Fibroblast of lung (primary cell): ENCODE measurements around the gene HOXC12. TPM values are rescaled to one million over a fixed set of nuclear protein-coding genes. Genes with fewer than 3 reads are reported as not detected.

Source experiments
- DNase-seq, 2 donors: peaks; one replicate each; pipeline versions ENCODE4 v3.0.0 to v3.0.0-alpha.2; 2010; ENCODE audit warnings: low read depth in 2 of 2
- H2AFZ ChIP-seq: 2 replicates; pipeline ENCODE4 v1.5.1; 2012; ENCODE audit warnings: low read length, control low read depth, inconsistent platforms
- H3K27ac ChIP-seq: 2 replicates; pipeline ENCODE4 v1.5.1; 2011; ENCODE audit warnings: low read length, control low read depth; ENCODE audit not compliant: insufficient read depth
- H3K27me3 ChIP-seq: 2 replicates; pipeline ENCODE4 v1.5.1; 2011; ENCODE audit warnings: mild to moderate bottlenecking, low read length; ENCODE audit not compliant: control insufficient read depth, insufficient read depth
- H3K36me3 ChIP-seq: 2 replicates; pipeline ENCODE4 v1.5.1; 2011; ENCODE audit warnings: low read length; ENCODE audit not compliant: control insufficient read depth, insufficient read depth
- H3K4me1 ChIP-seq: 2 replicates; pipeline ENCODE4 v1.5.1; 2011; ENCODE audit warnings: low read length; ENCODE audit not compliant: control insufficient read depth, insufficient read depth; ENCODE audit errors: extremely low read depth
- H3K4me2 ChIP-seq: 2 replicates; pipeline ENCODE4 v1.5.1; 2011; ENCODE audit warnings: low read length, control low read depth; ENCODE audit not compliant: insufficient read depth; ENCODE audit errors: extremely low read depth
- H3K4me3 ChIP-seq, 4 experiments: fragments of 200-600 bp in 1 of 4; sonication (generic) in 1 of 4; replicated peaks in 1 of 4; 2 replicates each; pipeline ENCODE4 v1.5.1; 2011 to 2016; ENCODE audit warnings: low read length in 4 of 4, low read depth in 3 of 4, mild to moderate bottlenecking in 3 of 4, control low read depth in 2 of 4, inconsistent platforms in 1 of 4, mixed read lengths in 1 of 4; ENCODE audit not compliant: insufficient read depth in 1 of 4; ENCODE audit errors: control extremely low read depth in 1 of 4
- H3K79me2 ChIP-seq: 2 replicates; pipeline ENCODE4 v1.5.1; 2012; ENCODE audit warnings: mild to moderate bottlenecking, low read length, inconsistent platforms; ENCODE audit not compliant: control insufficient read depth, insufficient read depth
- H3K9ac ChIP-seq: 2 replicates; pipeline ENCODE4 v1.5.1; 2011; ENCODE audit warnings: mild to moderate bottlenecking, low read length, control low read depth; ENCODE audit not compliant: insufficient read depth
- H3K9me3 ChIP-seq: 2 replicates; pipeline ENCODE4 v1.5.1; 2012; ENCODE audit warnings: low read depth, low read length; ENCODE audit not compliant: control insufficient read depth, insufficient read depth
- H4K20me1 ChIP-seq: 2 replicates; pipeline ENCODE4 v1.5.1; 2011; ENCODE audit warnings: low read length; ENCODE audit not compliant: control insufficient read depth, insufficient read depth; ENCODE audit errors: extremely low read depth
- EZH2 ChIP-seq: IDR thresholded peaks from 2 replicates; pipeline ENCODE4 v1.5.1; 2012; ENCODE audit warnings: low read length, control low read depth, mild to moderate bottlenecking; ENCODE audit errors: missing control alignments
- polyA plus RNA-seq, 2 donors: library from polyadenylated mRNA; depleted of rRNA in 1 of 2; stranded (reverse) in 1 of 2; unstranded in 1 of 2; fragments of >200 nt; gene quantifications; 2 replicates each; pipeline ENCODE4 v1.2.1, GENCODE V29; 2011 to 2012; ENCODE audit warnings: missing spikeins in 1 of 2
- total RNA-seq: library from RNA; depleted of rRNA; stranded (reverse); fragments of >200 nt; gene quantifications from 2 replicates; pipeline ENCODE4 v1.2.1, GENCODE V29; 2014
- TF ChIP-seq, protein P1 (sequence below), 2 donors: IDR thresholded peaks in 1 of 2; conservative IDR thresholded peaks in 1 of 2; 1 replicate in 1 of 2; 2 replicates in 1 of 2; pipeline ENCODE4 v1.5.1; 2011 to 2012; ENCODE audit warnings: low read length in 2 of 2, control low read depth in 1 of 2, inconsistent platforms in 1 of 2, low read depth in 1 of 2, mild to moderate bottlenecking in 1 of 2

Gene HOXC12
- total and polyA plus RNA-seq, 2 donors (not counting 1 experiment from before 2014, with no cell fraction given): not detected

DNA sequence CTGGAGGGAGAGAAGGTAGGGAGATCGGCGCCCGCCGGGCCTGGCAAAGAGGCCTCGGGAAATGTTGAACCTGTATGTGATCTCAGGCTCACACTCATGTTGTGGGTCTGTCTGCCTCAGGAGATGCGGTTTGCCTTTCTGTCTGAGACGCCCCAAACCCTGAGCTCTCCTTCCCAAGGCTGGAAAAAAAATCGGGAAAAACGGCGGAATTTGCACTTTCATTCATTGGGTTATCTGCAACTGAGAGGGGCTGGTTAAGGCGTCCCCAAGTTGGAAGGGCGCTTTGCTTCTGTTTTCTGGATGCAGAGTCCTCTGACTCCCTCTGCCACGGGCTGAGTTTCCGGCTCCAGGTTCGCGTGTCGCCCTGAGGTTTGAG is 40.3 kb downstream of the HOXC12 start:
- Histone ChIP-seq H3K9me3 (no peaks in the 10 kb centered on the region), H3K4me1 (no peaks in the 10 kb centered on the region), H3K9ac (no peak overlapping the region), H3K27me3 (peaks cover 88% of the 10 kb centered on the region), H3K4me3 (peak overlapping the region in 1 of 4 experiments; percentile 7), H3K79me2 (no peaks in the 10 kb centered on the region), H3K4me2 (peak overlapping the region; percentile 44), H2AFZ (no peak overlapping the region), H4K20me1 (no peaks in the 10 kb centered on the region), H3K36me3 (no peaks in the 10 kb centered on the region), H3K27ac (no peak overlapping the region)
- TF ChIP-seq, protein P1, sequence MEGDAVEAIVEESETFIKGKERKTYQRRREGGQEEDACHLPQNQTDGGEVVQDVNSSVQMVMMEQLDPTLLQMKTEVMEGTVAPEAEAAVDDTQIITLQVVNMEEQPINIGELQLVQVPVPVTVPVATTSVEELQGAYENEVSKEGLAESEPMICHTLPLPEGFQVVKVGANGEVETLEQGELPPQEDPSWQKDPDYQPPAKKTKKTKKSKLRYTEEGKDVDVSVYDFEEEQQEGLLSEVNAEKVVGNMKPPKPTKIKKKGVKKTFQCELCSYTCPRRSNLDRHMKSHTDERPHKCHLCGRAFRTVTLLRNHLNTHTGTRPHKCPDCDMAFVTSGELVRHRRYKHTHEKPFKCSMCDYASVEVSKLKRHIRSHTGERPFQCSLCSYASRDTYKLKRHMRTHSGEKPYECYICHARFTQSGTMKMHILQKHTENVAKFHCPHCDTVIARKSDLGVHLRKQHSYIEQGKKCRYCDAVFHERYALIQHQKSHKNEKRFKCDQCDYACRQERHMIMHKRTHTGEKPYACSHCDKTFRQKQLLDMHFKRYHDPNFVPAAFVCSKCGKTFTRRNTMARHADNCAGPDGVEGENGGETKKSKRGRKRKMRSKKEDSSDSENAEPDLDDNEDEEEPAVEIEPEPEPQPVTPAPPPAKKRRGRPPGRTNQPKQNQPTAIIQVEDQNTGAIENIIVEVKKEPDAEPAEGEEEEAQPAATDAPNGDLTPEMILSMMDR (conservative IDR thresholded peaks at IDR 0.05 in 1 of 2, IDR thresholded peaks at IDR 0.05 in 1 of 2; ENCODE audit: low read depth in 1 of 2, low read length in 2 of 2): no peak
- TF ChIP-seq EZH2: peak; percentile 97
- no peak for DNase-seq

- peak overlapping the region; percentile 71 for H3K4me2 ChIP-seq
- DNase-seq: no peak
- no peaks in the 10 kb centered on the region for H3K9me3 ChIP-seq
- H4K20me1 ChIP-seq: no peaks in the 10 kb centered on the region
- H3K4me1 ChIP-seq: no peaks in the 10 kb centered on the region
- no peak overlapping the region for H3K27ac ChIP-seq
- H3K36me3 ChIP-seq: no peaks in the 10 kb centered on the region
- no peaks in the 10 kb centered on the region for H3K79me2 ChIP-seq
- H3K9ac ChIP-seq: peak overlapping the region; percentile 58
- peak overlapping the region; percentile 13 to 45 (median 38) for H3K4me3 ChIP-seq
- peaks cover 88% of the 10 kb centered on the region for H3K27me3 ChIP-seq
- H2AFZ ChIP-seq: peak overlapping the region; percentile 69
- TF ChIP-seq, protein P1 (conservative IDR thresholded peaks at IDR 0.05 in 1 of 2, IDR thresholded peaks at IDR 0.05 in 1 of 2; ENCODE audit: low read depth in 1 of 2, low read length in 2 of 2): no peak
- TF ChIP-seq EZH2: peak; percentile 8
These were observed 40.9 kb downstream of the HOXC12 start for GRCh38 chr12:53995378-53996239.

DNA sequence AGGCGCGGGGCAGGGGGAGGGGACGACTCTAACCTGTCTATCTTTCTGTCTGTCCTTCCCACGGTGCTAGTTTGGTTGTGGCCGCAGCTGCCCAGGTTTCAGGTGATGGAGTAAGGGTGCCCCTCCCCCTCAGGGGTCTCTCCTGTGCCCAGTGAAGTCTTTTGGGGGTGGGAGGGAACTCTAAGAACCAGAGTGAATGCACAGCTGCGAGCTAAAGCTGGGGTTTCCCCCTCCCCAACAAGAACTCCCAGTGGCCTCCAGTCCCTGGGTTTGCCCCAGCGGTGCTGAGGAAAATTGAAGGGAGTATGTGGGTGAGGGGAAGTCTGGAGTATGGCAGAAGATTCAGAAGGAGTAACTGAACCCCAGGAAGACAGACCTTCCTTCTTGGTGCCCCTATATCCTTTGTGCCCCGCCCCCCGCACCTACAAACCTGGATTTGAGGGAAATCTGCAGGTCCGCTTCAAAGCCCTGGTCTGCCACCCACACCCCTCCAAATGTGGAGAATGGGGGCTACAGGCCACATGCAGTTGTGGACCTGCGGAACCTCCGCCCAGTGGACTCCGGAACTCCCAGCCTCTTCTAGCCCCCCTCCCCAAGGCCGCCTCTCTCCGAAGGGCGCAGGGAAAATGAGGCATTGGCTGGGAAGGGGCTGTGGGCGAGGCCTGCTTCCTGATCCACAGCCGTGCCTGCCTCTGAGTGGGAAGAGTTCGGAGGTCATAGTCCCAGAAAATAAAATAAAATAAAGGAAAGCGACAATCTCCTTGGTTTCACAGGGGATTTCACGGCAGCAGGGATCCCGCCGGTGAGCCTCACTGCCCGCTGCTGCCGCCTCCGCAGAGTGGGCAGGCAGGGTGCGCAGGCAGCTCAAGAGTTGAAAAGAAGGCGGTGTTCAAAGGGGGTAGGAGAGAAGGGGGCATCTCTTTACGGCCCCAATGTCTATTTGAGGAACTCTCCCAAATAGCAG is 41.8 kb downstream of the HOXC12 start:
- peak overlapping the region in 1 of 4 experiments; percentile 45 for H3K4me3 ChIP-seq
- no peak overlapping the region for H3K4me2 ChIP-seq
- H3K27me3 ChIP-seq: peaks cover 88% of the 10 kb centered on the region
- DNase-seq: no peak
- H3K79me2 ChIP-seq: no peaks in the 10 kb centered on the region
- no peak overlapping the region for H3K9ac ChIP-seq
- no peaks in the 10 kb centered on the region for H4K20me1 ChIP-seq
- H3K4me1 ChIP-seq: no peaks in the 10 kb centered on the region
- H3K9me3 ChIP-seq: no peaks in the 10 kb centered on the region
- no peaks in the 10 kb centered on the region for H3K36me3 ChIP-seq
- no peak for TF ChIP-seq EZH2
- TF ChIP-seq, protein P1 (conservative IDR thresholded peaks at IDR 0.05 in 1 of 2, IDR thresholded peaks at IDR 0.05 in 1 of 2; ENCODE audit: low read depth in 1 of 2, low read length in 2 of 2): no peak
- no peak overlapping the region for H2AFZ ChIP-seq
- no peak overlapping the region for H3K27ac ChIP-seq
